ENCODE results near the gene CLDND2. TPM values are rescaled to one million over a fixed set of nuclear protein-coding genes. Genes with fewer than 3 reads are reported as not detected.

CLDND2 gene
- total RNA-seq, 2 experiments from 2014 or later, result 11.6 to 13.4 TPM

GRCh38 chr19:51341066-51341465, 27.7 kb downstream of the CLDND2 start:
- Mint-ChIP-seq H3K27ac (no peak overlapping the region), H3K4me3 (peak overlapping the region; percentile 23), H3K9me3 (no peaks in the 10 kb centered on the region), H3K27me3 (peaks cover 13% of the 10 kb centered on the region), H3K4me1 (peaks cover 18% of the 10 kb centered on the region), H3K36me3 (peaks cover 4% of the 10 kb centered on the region)
- ATAC-seq (ENCODE audit: low read depth), result no peak
- DNase-seq, result no peak
- POLR2A ChIA-PET, result interaction anchor here (1.8 to 2.7 kb wide), 2 partner anchors 32 to 54 kb away, joined by 8 to 12 read pairs; partner anchors contain the start of gene NKG7

- peaks cover 4% of the 10 kb centered on the region for H3K36me3 Mint-ChIP-seq
- ATAC-seq (ENCODE audit: low read depth) (peak; percentile 67), DNase-seq (peak; percentile 93)
- H3K9me3 Mint-ChIP-seq, result no peaks in the 10 kb centered on the region
- peak overlapping the region; percentile 83 for H3K27ac Mint-ChIP-seq
- POLR2A ChIA-PET, result interaction anchor here (0.6 to 2.7 kb wide), 6 partner anchors 25 to 80 kb away, joined by 3 to 12 read pairs (median 3); partner anchors contain the start of gene NKG7
- H3K4me3 Mint-ChIP-seq, result peak overlapping the region; percentile 97
- H3K27me3 Mint-ChIP-seq, result peaks cover 13% of the 10 kb centered on the region
- peaks cover 18% of the 10 kb centered on the region for H3K4me1 Mint-ChIP-seq
Observed at GRCh38 chr19:51339687-51340656, 28.8 kb downstream of the CLDND2 start.

- Mint-ChIP-seq H3K36me3 (no peaks in the 10 kb centered on the region), H3K27me3 (peaks cover 16% of the 10 kb centered on the region), H3K4me3 (peak overlapping the region; percentile 97), H3K4me1 (peaks cover 16% of the 10 kb centered on the region), H3K9me3 (no peaks in the 10 kb centered on the region), H3K27ac (peak overlapping the region; percentile 83)
- POLR2A ChIA-PET, result interaction anchor here (0.6 to 2.7 kb wide), 6 partner anchors 26 to 81 kb away, joined by 3 to 12 read pairs (median 3); partner anchors contain the start of gene NKG7
- DNase-seq, result no peak
- ATAC-seq (ENCODE audit: low read depth), result peak; percentile 3
Observed at GRCh38 chr19:51339313-51339686, 29.5 kb downstream of the CLDND2 start.

- peak overlapping the region; percentile 97 for H3K4me3 Mint-ChIP-seq
- DNase-seq (peak; percentile 94), ATAC-seq (ENCODE audit: low read depth) (peak; percentile 74)
- POLR2A ChIA-PET, result interaction anchor here (1.0 to 1.4 kb wide), 3 partner anchors 34 to 82 kb away, joined by 3 to 4 read pairs (median 3); partner anchors contain the start of gene NKG7
- peaks cover 16% of the 10 kb centered on the region for H3K4me1 Mint-ChIP-seq
- H3K36me3 Mint-ChIP-seq, result no peaks in the 10 kb centered on the region
- peak overlapping the region; percentile 62 for H3K27ac Mint-ChIP-seq
- H3K9me3 Mint-ChIP-seq, result no peaks in the 10 kb centered on the region
- H3K27me3 Mint-ChIP-seq, result peaks cover 16% of the 10 kb centered on the region
Observed at GRCh38 chr19:51338563-51339312, 30.1 kb downstream of the CLDND2 start.

- POLR2A ChIA-PET, result no interaction called here
- ATAC-seq (ENCODE audit: low read depth) (no peak), DNase-seq (no peak)
- H3K36me3 Mint-ChIP-seq, result no peaks in the 10 kb centered on the region
- no peaks in the 10 kb centered on the region for H3K9me3 Mint-ChIP-seq
- peak overlapping the region; percentile 97 for H3K4me3 Mint-ChIP-seq
- peaks cover 15% of the 10 kb centered on the region for H3K4me1 Mint-ChIP-seq
- peak overlapping the region; percentile 49 for H3K27ac Mint-ChIP-seq
- peaks cover 16% of the 10 kb centered on the region for H3K27me3 Mint-ChIP-seq
Observed at GRCh38 chr19:51337861-51338562, 30.8 kb downstream of the CLDND2 start.

GRCh38 chr19:51337141-51337860, 31.5 kb downstream of the CLDND2 start:
- Mint-ChIP-seq H3K4me1 (peaks cover 12% of the 10 kb centered on the region), H3K27ac (no peak overlapping the region), H3K27me3 (peaks cover 14% of the 10 kb centered on the region), H3K9me3 (no peaks in the 10 kb centered on the region), H3K36me3 (no peaks in the 10 kb centered on the region), H3K4me3 (no peak overlapping the region)
- POLR2A ChIA-PET, result interaction anchor here (0.6 kb wide), 1 partner anchor 1414 kb away, joined by 3 read pairs; no protein-coding TSS in a partner anchor
- DNase-seq (no peak), ATAC-seq (ENCODE audit: low read depth) (no peak)

DNA sequence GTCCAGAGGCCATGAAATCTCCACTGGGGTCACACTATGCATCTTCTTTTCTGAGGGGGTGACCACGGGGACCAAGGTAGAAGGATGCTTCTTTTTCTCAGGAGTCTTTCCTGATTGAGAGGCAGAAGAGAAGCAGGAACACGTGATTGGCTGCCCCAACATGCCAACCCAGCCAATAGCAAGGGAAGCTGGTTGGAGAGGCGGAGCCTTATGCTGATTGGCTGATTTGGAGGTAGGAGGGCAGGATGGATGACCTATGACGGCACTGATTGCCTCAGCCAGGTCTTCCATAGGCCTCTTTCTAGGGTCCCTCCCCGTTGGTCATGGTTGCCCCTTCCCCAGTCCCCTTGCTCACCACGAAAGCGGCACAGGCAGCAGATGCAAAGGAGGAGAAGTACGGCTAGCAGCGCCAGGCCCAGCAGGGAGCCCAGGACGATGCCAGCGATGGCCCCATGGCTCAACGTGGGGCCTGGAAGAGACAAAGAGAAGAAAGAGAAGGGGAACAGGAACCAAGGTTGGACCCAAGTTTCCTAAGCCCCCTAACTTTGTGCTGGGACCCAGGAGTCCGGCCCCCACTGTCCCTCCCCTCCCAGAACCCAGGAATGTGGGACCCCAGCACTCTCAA, 34.9 kb downstream of the CLDND2 start:
- Mint-ChIP-seq H3K27me3 (peaks cover 8% of the 10 kb centered on the region), H3K4me3 (no peak overlapping the region), H3K9me3 (peaks cover 2% of the 10 kb centered on the region), H3K27ac (no peak overlapping the region), H3K4me1 (peaks cover 5% of the 10 kb centered on the region), H3K36me3 (peaks cover 1% of the 10 kb centered on the region)
- DNase-seq (no peak), ATAC-seq (ENCODE audit: low read depth) (no peak)
- POLR2A ChIA-PET, result interaction anchor here (0.6 to 0.7 kb wide), 2 partner anchors 123 to 783 kb away, joined by 3 to 5 read pairs; no protein-coding TSS in a partner anchor

- peaks cover 5% of the 10 kb centered on the region for H3K4me1 Mint-ChIP-seq
- peaks cover 1% of the 10 kb centered on the region for H3K36me3 Mint-ChIP-seq
- H3K9me3 Mint-ChIP-seq, result peaks cover 2% of the 10 kb centered on the region
- POLR2A ChIA-PET, result no interaction called here
- H3K4me3 Mint-ChIP-seq, result no peak overlapping the region
- ATAC-seq (ENCODE audit: low read depth) (no peak), DNase-seq (no peak)
- H3K27me3 Mint-ChIP-seq, result peaks cover 23% of the 10 kb centered on the region
- H3K27ac Mint-ChIP-seq, result no peak overlapping the region
Observed at GRCh38 chr19:51331716-51332115, 37.1 kb downstream of the CLDND2 start.

GRCh38 chr19:51331193-51331592, 37.6 kb downstream of the CLDND2 start:
- no peak for DNase-seq
- Mint-ChIP-seq H3K4me1 (peaks cover 5% of the 10 kb centered on the region), H3K4me3 (no peak overlapping the region), H3K36me3 (peaks cover 1% of the 10 kb centered on the region), H3K9me3 (peaks cover 2% of the 10 kb centered on the region), H3K27me3 (peaks cover 27% of the 10 kb centered on the region), H3K27ac (no peak overlapping the region)
- POLR2A ChIA-PET, result interaction anchor here (0.6 kb wide), 1 partner anchor 41 kb away, joined by 3 read pairs; no protein-coding TSS in a partner anchor
- ATAC-seq (ENCODE audit: low read depth), result no peak

DNA sequence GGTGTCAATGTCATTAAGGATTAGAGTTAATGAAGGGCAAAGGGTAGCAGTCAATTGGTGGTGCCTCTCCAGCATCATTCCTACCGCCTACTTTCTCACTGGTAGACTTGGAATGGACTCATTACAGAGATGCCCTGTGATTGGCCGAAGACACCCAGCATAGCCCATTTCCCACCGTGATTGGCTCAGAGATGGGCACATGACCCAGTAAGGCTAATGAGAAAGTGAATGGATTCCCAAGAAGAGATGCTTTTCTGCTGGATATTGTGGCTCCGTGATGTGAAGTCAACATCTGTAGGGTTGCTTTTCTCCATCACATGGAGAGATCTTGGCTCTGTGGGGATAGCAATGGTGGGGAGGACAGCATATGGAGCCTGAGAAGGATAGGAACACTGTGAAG, 38.4 kb downstream of the CLDND2 start:
- Mint-ChIP-seq H3K27me3 (peaks cover 31% of the 10 kb centered on the region), H3K4me3 (no peak overlapping the region), H3K27ac (no peak overlapping the region), H3K9me3 (peaks cover 2% of the 10 kb centered on the region), H3K4me1 (peaks cover 11% of the 10 kb centered on the region), H3K36me3 (peaks cover 1% of the 10 kb centered on the region)
- POLR2A ChIA-PET, result interaction anchor here (0.6 kb wide), 1 partner anchor 41 kb away, joined by 3 read pairs; no protein-coding TSS in a partner anchor
- DNase-seq (no peak), ATAC-seq (ENCODE audit: low read depth) (no peak)

GRCh38 chr19:51329411-51329810, 39.4 kb downstream of the CLDND2 start:
- peaks cover 1% of the 10 kb centered on the region for H3K36me3 Mint-ChIP-seq
- ATAC-seq (ENCODE audit: low read depth) (no peak), DNase-seq (no peak)
- no peak overlapping the region for H3K4me3 Mint-ChIP-seq
- H3K27me3 Mint-ChIP-seq, result peaks cover 33% of the 10 kb centered on the region
- H3K27ac Mint-ChIP-seq, result no peak overlapping the region
- H3K9me3 Mint-ChIP-seq, result peaks cover 2% of the 10 kb centered on the region
- POLR2A ChIA-PET, result no interaction called here
- peaks cover 13% of the 10 kb centered on the region for H3K4me1 Mint-ChIP-seq

All from activated naive CD8-positive, alpha-beta T cell treated with anti-CD3 and anti-CD28 coated beads, Interleukin-2, amount 10 ng/mL, durations not matched to agents 7 days and 5 days (primary cell).